ENCODE measurements around the gene CKAP5.

DNA sequence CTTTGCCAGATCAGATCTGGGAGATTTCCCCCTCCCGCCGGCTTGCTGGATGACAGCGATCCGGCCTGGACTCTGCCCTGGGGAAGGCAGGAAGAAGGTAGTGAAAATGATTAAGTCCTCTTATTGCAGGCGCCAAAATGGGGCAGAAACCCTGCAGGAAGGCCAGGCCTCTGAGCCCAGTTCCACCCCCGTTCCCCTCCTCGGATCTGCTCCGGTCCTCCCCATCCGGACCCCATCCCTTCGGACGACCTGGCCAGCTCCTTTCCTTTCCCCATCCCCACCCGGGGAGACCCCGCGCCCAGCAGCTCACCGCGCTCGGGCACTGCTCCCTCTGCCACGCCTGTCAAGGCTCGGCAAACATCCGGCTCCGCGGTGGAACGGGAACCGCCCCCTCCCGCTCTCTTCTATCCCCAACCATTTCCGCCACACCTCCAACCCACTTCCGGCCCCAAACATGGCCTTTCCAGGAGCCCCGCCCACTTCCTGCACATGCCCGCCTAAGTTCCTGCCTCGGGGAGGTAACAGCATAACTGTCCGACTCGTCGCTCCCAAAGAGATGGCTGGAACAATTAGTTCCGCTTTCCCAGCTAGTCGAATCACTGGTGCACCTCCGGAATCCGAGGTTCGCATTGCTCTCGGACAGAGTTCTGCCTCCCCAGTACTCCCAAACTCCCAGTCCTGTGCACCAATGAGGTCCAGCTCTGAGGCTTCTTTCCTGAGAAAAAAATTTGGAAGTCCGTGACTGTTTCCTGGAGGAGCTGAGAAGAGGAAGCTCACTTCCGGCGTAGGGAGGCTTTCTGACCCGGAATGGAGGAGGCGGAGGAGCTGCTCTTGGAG lies 145.6 kb downstream of the CKAP5 start, which contains the start of the genes ARHGAP1 and ZNF408:
- TF ChIP-seq, protein P1, sequence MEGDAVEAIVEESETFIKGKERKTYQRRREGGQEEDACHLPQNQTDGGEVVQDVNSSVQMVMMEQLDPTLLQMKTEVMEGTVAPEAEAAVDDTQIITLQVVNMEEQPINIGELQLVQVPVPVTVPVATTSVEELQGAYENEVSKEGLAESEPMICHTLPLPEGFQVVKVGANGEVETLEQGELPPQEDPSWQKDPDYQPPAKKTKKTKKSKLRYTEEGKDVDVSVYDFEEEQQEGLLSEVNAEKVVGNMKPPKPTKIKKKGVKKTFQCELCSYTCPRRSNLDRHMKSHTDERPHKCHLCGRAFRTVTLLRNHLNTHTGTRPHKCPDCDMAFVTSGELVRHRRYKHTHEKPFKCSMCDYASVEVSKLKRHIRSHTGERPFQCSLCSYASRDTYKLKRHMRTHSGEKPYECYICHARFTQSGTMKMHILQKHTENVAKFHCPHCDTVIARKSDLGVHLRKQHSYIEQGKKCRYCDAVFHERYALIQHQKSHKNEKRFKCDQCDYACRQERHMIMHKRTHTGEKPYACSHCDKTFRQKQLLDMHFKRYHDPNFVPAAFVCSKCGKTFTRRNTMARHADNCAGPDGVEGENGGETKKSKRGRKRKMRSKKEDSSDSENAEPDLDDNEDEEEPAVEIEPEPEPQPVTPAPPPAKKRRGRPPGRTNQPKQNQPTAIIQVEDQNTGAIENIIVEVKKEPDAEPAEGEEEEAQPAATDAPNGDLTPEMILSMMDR (conservative IDR thresholded peaks at IDR 0.05; ENCODE audit: low read length), result no peak
- no peak for TF ChIP-seq EZH2phosphoT487 (IDR thresholded peaks at IDR 0.05; ENCODE audit: borderline replicate concordance)

Measured in Loucy (cell line).